PC-9 (cell line): ENCODE results near the gene MKNK2. TPM values are rescaled to one million over a fixed set of nuclear protein-coding genes. Genes with fewer than 3 reads are reported as not detected.
"Not testable (repeated sequence)": the region's sequence is repeated elsewhere in the genome, so short reads cannot be mapped to it uniquely, and the experiment has no call there.

ENCODE experiments used
- BruUV-seq: library from RNA; stranded (reverse); fragments of 400-500 nt; replicated peaks from 2 replicates; lab custom pipeline; 2021; lab: Mats Ljungman, UMichigan
- CTCF ChIA-PET: fragments of 300-600 bp; sonication (Branson Sonifier 250); formaldehyde crosslinking; loops from one replicate; lab custom pipeline; 2022; ENCODE audit warnings: antibody characterized with exemption; lab: Charles Lee
- POLR2A ChIA-PET: fragments of 300-600 bp; sonication (Branson Sonifier 250); formaldehyde crosslinking; loops from one replicate; lab custom pipeline; 2022; ENCODE audit warnings: antibody characterized with exemption; ENCODE audit not compliant: unreplicated experiment; lab: Charles Lee
- DNase-seq, 2 experiments: peaks; one replicate each; pipeline versions ENCODE4 v3.0.0 to v3.0.0-alpha.2; 2015 to 2022; ENCODE audit warnings: mixed read lengths in 1 of 2
- H2AFZ ChIP-seq: fragments of 200-600 bp; sonication (generic); 2 replicates; pipeline ENCODE4 v1.8.1; 2017; ENCODE audit warnings: antibody characterized with exemption
- H3F3A ChIP-seq: fragments of 200-600 bp; sonication (generic); 2 replicates; pipeline ENCODE4 v1.8.1; 2017; ENCODE audit warnings: antibody characterized with exemption, mild to moderate bottlenecking, low read depth; ENCODE audit not compliant: insufficient read depth
- H3K27ac ChIP-seq: fragments of 200-600 bp; sonication (generic); 2 replicates; pipeline ENCODE4 v1.6.1; 2016; ENCODE audit warnings: mixed run types
- H3K27me3 ChIP-seq: fragments of 200-600 bp; sonication (generic); 2 replicates; pipeline ENCODE4 v1.6.1; 2016; ENCODE audit warnings: low read depth, mixed run types; ENCODE audit not compliant: insufficient read depth
- H3K36me3 ChIP-seq: fragments of 200-600 bp; sonication (generic); 2 replicates; pipeline ENCODE4 v1.6.1; 2016; ENCODE audit warnings: low read depth, mixed run types
- H3K4me1 ChIP-seq: fragments of 200-600 bp; sonication (generic); replicated peaks from 2 replicates; pipeline ENCODE4 v1.6.1; 2016; ENCODE audit warnings: mixed run types; ENCODE audit not compliant: insufficient read depth
- H3K4me2 ChIP-seq: fragments of 200-600 bp; sonication (generic); 2 replicates; pipeline ENCODE4 v1.6.1; 2017; ENCODE audit warnings: mixed run types
- H3K4me3 ChIP-seq: fragments of 200-600 bp; sonication (generic); 2 replicates; pipeline ENCODE4 v1.6.1; 2016; ENCODE audit warnings: mixed run types
- H3K79me2 ChIP-seq: fragments of 200-600 bp; sonication (generic); 2 replicates; pipeline ENCODE4 v1.6.1; 2017; ENCODE audit warnings: low read depth, mixed run types
- H3K9me2 ChIP-seq: fragments of 200-600 bp; sonication (generic); 2 replicates; pipeline ENCODE4 v1.8.1; 2017; ENCODE audit warnings: mild to moderate bottlenecking; ENCODE audit not compliant: insufficient read depth
- H3K9me3 ChIP-seq: fragments of 200-600 bp; sonication (generic); 2 replicates; pipeline ENCODE4 v1.8.1; 2016; ENCODE audit warnings: low read depth; ENCODE audit not compliant: insufficient read depth
- H4K20me1 ChIP-seq: fragments of 200-600 bp; sonication (generic); 2 replicates; pipeline ENCODE4 v1.8.1; 2017; ENCODE audit not compliant: insufficient read depth
- EZH2 ChIP-seq: fragments of 200-600 bp; sonication (generic); IDR thresholded peaks from 2 replicates; pipeline ENCODE4 v1.8.0; 2017; ENCODE audit warnings: antibody characterized with exemption, low read depth
- intact Hi-C: fragments of 100-400 bp; cut with micrococcal nuclease; formaldehyde crosslinking; loops from one replicate; pipeline ENCODE4 v1.10.0; 2022; ENCODE audit not compliant: unreplicated experiment
- total RNA-seq: library from RNA; stranded (reverse); gene quantifications from 2 replicates; pipeline ENCODE4 v1.2.3, GENCODE V29; 2021
- TF ChIP-seq, protein P1 (sequence below): fragments of 200-600 bp; sonication (generic); conservative IDR thresholded peaks from 2 replicates; pipeline ENCODE4 v1.6.1; 2017; ENCODE audit warnings: mixed run types, antibody characterized with exemption, mild to moderate bottlenecking, moderate library complexity

MKNK2 gene
- total RNA-seq, 1 experiment from 2014 or later: 132 TPM

DNA sequence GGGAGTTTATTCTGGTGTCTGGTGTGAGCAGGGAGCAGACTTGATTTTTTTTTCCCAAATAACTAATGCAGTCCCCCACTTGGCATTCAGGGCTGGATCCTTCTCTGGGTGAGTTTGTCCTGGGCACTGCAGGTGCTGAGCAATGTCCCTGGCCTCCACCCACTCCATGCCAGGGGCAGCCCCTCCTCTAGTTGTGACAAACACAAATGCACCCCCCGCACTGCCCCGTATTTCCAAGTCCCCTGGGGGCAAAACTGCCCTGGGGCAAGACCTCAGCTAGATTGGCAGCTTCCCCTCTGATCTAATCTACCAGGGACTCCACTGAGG, 38.6 kb upstream of the MKNK2 start:
- intact Hi-C loops: loop anchor here (10.0 kb wide), 1 partner anchor 65 kb away; the partner anchor contains the start of gene AP3D1
- DNase-seq: no peak
- Histone ChIP-seq H3K27ac (peak overlapping the region; percentile 50), H3F3A (peaks cover 13% of the 10 kb centered on the region; the same call in 1 of the 2 replicates), H3K36me3 (no peaks in the 10 kb centered on the region), H4K20me1 (no peaks in the 10 kb centered on the region), H3K4me3 (peak overlapping the region; percentile 8; the same call in 1 of the 2 replicates), H3K4me1 (peaks cover 36% of the 10 kb centered on the region), H2AFZ (no peak overlapping the region), H3K4me2 (peak overlapping the region; percentile 63), H3K9me2 (no peaks in the 10 kb centered on the region), H3K27me3 (no peaks in the 10 kb centered on the region), H3K79me2 (no peaks in the 10 kb centered on the region; the same call in 1 of the 2 replicates), H3K9me3 (no peaks in the 10 kb centered on the region)
- no TSS peak for BruUV-seq
- POLR2A ChIA-PET: no interaction called here
- CTCF ChIA-PET: no interaction called here
- no peak for TF ChIP-seq EZH2
- TF ChIP-seq, protein P1, sequence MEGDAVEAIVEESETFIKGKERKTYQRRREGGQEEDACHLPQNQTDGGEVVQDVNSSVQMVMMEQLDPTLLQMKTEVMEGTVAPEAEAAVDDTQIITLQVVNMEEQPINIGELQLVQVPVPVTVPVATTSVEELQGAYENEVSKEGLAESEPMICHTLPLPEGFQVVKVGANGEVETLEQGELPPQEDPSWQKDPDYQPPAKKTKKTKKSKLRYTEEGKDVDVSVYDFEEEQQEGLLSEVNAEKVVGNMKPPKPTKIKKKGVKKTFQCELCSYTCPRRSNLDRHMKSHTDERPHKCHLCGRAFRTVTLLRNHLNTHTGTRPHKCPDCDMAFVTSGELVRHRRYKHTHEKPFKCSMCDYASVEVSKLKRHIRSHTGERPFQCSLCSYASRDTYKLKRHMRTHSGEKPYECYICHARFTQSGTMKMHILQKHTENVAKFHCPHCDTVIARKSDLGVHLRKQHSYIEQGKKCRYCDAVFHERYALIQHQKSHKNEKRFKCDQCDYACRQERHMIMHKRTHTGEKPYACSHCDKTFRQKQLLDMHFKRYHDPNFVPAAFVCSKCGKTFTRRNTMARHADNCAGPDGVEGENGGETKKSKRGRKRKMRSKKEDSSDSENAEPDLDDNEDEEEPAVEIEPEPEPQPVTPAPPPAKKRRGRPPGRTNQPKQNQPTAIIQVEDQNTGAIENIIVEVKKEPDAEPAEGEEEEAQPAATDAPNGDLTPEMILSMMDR: no peak

GRCh38 chr19:2089001-2089711, 38.1 kb upstream of the MKNK2 start:
- POLR2A ChIA-PET: no interaction called here
- H3K9me3 ChIP-seq: no peaks in the 10 kb centered on the region
- H3K9me2 ChIP-seq: no peaks in the 10 kb centered on the region
- H3K4me2 ChIP-seq: peak overlapping the region; percentile 63
- H3K36me3 ChIP-seq: no peaks in the 10 kb centered on the region
- no TSS peak for BruUV-seq
- no peaks in the 10 kb centered on the region; the same call in 1 of the 2 replicates for H3K79me2 ChIP-seq
- TF ChIP-seq EZH2: no peak
- TF ChIP-seq, protein P1: no peak
- H4K20me1 ChIP-seq: no peaks in the 10 kb centered on the region
- intact Hi-C loops: no loop called here
- H3F3A ChIP-seq: peaks cover 13% of the 10 kb centered on the region; the same call in 1 of the 2 replicates
- CTCF ChIA-PET: no interaction called here
- peak overlapping the region; percentile 8; the same call in 1 of the 2 replicates for H3K4me3 ChIP-seq
- peaks cover 36% of the 10 kb centered on the region for H3K4me1 ChIP-seq
- H3K27me3 ChIP-seq: no peaks in the 10 kb centered on the region
- peak in 1 of 2 experiments; percentile 34 for DNase-seq
- H2AFZ ChIP-seq: no peak overlapping the region
- H3K27ac ChIP-seq: peak overlapping the region; percentile 50

DNA sequence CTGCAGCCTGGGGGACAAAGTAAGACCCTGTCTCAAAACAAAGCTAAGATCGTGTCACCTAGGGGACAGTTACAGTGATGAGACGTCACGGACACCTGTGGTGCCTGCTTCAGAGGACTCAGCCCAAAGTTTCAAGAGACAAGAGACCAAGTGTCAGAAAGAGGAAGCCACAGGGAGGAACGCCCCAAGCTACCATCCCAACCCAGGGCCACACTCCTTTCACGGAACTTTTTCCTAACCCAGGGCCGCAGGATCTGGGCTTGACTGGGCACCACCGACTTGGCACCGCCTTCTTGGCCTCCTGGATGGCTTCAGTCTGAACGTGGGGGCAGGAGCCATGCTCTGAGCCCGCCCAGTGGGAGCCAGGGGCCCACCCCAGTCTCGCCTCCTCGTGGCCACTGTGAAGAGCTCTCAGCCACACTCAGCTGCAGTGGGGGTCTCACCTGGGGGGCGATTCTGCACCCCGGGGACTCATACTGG, 36.6 kb upstream of the MKNK2 start:
- ChIA-PET POLR2A (no interaction called here), CTCF (no interaction called here)
- Histone ChIP-seq H3K79me2 (no peaks in the 10 kb centered on the region; the same call in 1 of the 2 replicates), H3F3A (peaks cover 13% of the 10 kb centered on the region; the same call in 1 of the 2 replicates), H2AFZ (no peak overlapping the region), H3K4me3 (no peak overlapping the region), H3K4me1 (peaks cover 36% of the 10 kb centered on the region), H3K36me3 (no peaks in the 10 kb centered on the region), H3K27ac (0 out of 2 replicates have a peak overlapping the region, but pooled peaks have one; percentile 32), H4K20me1 (no peaks in the 10 kb centered on the region), H3K4me2 (no peak overlapping the region; the same call in 1 of the 2 replicates), H3K9me2 (no peaks in the 10 kb centered on the region), H3K27me3 (no peaks in the 10 kb centered on the region), H3K9me3 (no peaks in the 10 kb centered on the region)
- DNase-seq: no peak
- TF ChIP-seq, protein P1: no peak
- no peak for TF ChIP-seq EZH2
- BruUV-seq: no TSS peak
- intact Hi-C loops: no loop called here

DNA sequence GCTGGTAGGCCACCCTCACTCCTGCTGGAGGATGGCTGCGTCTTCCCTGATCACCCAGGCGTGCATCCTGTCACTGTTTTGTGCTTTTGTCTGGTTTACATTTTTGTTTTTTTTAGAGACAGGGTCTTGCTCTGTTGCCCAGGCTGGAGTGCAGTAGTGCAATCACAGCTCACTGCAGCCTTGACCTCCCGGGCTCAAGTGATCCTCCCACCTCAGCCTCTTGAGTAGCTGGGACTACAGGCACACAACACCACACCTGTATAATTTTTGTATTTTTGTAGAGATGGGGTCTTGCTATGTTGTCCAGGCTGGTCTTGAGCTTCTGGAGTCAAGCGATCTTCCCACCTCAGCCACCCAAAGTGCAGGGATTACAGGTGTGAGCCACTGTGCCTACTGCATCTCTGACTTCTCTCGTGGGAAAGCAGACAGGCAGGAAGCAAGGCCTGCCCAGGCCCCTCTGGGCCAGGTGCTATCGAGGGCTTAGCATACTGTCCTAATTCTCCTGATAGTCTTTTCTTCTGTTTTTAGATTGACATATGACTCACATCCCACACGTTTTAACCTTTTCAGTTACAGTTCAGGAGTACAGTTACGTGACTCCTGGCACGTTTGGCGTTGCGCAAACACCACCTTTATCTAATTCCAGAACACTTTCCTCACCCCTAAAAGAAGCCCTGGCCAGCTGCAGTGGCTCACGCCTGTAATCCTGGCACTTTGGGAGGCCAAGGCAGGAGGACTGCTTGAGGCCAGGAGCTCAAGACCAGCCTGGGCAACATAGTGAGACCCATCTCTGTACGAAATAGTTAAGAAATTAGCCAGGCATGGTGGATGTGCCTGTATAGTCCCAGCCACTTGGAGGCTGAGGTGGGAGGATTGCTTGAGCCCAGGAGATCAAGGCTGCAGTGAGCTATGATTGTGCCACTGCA, 35.9 kb upstream of the MKNK2 start:
- H3K9me3 ChIP-seq, intact Hi-C loops, BruUV-seq, H3K79me2 ChIP-seq, H2AFZ ChIP-seq, H3K4me2 ChIP-seq, H3K36me3 ChIP-seq, H3K4me3 ChIP-seq, POLR2A ChIA-PET, CTCF ChIA-PET, H4K20me1 ChIP-seq, H3K9me2 ChIP-seq, H3K27me3 ChIP-seq: not testable (repeated sequence)
- Histone ChIP-seq H3K4me1 (peaks cover 36% of the 10 kb centered on the region), H3F3A (peaks cover 13% of the 10 kb centered on the region; the same call in 1 of the 2 replicates), H3K27ac (peak overlapping the region; percentile 47; the same call in 1 of the 2 replicates)
- peak; percentile 30 to 73 for DNase-seq
